GM21526 (cell line): ENCODE data around the gene DNLZ.
"Not testable (repeated sequence)": the region's sequence is repeated elsewhere in the genome, so short reads cannot be mapped to it uniquely, and the experiment has no call there.

Experiments
- ATAC-seq: cut with Tn5 transposase; IDR thresholded peaks from one replicate; pipeline ENCODE4 v1.9.1; 2021; ENCODE audit warnings: moderate library complexity; ENCODE audit not compliant: unreplicated experiment, low FRiP score

Gene DNLZ

GRCh38 chr9:136320972-136321371 lies 42.6 kb downstream of the DNLZ start:
- ATAC-seq = not testable (repeated sequence)

- ATAC-seq = not testable (repeated sequence)
These were observed 43.6 kb downstream of the DNLZ start for GRCh38 chr9:136319955-136320354.

- ATAC-seq = not testable (repeated sequence)
These were observed 44.3 kb downstream of the DNLZ start for GRCh38 chr9:136319244-136319643.

DNA sequence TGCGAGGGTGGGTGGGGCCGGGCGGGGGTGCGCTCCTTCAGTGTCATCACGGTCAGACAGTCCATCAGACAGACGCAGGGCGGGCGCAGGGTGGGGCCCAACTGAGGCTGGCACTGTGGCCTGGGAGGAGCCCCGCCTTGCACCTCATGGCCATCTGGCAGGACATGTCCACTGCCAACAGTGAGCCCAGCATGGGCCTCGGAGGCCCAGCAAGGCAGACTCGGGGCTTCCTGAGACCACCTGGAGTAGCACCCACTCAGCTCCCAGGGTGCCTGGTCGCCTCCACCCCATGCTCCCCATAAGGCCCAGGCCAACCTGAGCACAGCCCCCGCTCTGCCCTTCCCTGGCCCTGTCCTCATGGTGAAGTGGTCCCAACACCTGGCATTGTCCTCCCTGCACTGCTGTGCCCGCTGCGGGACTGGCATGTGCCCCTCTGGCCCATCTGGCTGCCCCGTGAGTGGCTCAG lies 44.7 kb downstream of the DNLZ start:
- ATAC-seq = no peak

- ATAC-seq = no peak
These were observed 45.3 kb downstream of the DNLZ start for GRCh38 chr9:136318111-136318775.

DNA sequence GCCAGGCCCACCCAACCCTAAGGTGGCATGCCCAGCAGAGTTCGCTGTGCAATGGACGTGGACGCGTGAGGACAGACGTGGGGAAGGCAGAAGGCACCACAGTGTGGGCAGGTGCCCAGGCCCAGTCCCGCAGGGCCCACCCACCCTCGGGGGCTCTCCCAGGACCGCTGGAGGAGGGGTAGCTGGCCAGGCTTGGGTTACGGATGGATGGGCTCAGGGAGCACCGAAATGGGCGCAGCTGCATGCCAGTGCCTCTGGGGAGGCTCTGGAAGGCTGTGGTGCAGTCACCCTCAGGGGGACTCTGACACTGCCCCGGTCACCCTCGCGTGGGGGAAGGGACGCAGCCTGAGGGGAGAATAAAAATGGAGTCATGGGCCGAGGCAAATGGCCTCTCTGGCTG lies 45.8 kb downstream of the DNLZ start:
- ATAC-seq = no peak

DNA sequence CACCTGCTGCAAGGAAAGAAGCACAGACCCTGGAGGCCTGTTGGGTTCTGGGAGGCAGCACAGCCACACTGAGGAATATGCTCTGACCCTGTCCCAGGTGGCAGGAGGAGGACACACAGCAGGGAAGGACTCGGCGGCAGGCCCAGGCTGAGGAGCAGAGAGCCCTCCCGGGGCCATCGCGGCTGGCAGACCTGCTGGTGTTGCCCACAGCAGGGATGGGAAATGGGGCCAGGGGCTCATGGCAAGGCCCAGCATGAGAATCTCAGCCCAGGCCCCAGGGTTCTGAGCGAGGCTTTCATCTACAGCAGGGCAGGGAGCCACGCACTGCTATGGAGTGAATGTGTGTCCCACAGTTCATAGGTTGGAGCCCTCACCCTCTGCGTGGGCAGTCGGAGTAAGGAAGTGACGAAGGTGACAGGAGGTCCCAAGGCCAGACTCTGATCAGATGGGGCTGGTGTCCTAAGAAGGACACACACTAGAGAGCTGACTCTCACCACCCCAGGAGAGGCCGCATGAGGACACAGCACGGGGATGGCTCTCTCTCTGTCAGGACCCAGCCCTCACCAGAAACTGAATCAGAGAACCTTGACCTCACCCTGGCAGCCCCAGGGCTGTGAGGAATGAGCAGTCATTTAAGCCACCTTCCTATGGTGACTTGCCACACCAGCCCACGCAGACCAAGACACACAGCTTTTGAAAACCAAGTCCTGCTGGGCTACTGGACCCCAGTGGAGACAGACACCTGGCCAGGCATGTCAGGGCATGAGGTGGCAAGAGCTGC lies 46.5 kb downstream of the DNLZ start:
- ATAC-seq = no peak

GRCh38 chr9:136316271-136316751 lies 47.2 kb downstream of the DNLZ start:
- no peak for ATAC-seq

- no peak for ATAC-seq
These were observed 48.6 kb downstream of the DNLZ start for GRCh38 chr9:136314944-136315343.

DNA sequence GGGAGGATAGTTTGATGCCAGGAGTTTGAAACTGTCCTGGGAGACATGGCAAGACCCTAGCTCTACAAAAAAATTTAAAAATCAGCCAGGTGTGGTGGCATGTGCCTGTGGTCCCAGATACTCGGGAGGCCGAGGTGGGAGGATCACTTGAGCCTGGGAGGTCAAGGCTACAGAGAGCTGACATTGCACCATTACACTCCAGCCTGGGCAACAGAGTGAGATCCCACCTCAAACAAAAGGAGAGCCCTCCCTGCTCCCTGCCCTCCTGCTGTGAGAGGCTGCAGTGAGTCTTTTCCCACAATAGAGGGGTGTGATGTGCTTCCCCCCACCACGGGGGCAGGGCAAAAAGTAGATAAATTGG lies 49.5 kb downstream of the DNLZ start:
- no peak for ATAC-seq

DNA sequence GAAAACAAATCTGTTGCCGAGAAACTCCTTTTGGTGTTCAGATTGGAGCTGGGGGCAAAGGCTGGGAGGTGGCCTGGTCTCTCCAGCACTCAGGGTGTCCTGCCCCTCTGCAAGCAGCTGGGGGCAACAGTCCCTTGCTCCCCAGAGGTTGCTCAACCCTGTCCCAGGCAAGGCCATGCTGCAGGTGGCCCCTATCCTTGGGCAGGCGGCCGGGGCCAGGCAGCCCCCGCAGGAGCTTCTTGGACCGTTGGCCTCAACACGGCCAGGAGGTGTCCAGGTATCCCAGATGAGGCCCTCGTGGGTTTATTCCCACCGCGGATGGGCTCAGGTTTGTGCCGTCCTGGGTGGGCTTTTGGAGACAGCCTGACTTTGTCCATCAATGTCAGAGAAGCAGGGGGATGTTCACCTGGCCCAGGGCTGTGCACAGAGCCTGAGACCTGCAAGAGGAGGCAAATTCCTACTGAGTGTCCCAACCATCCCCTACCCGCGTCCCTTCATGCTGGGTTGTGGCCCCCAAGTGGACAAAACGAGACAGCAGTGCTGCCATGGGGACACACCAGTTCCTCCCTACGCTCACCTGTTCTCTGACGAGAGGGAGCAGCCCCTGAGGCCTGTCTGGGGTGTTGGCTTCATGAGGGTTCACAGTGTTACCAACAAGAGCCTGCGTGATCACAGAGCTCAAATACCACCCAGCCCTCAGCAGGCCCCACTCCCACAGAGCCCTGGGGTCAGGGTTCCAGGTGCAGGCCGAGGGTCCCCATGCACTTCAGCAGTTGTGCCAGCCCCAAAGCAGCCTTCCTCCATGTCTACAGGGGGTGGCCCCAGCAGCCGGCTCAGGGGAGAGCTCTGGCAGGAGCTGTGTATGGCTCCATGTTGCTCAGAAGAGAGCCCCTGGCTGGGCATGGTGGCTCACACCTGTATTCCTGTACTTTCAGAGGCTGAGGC lies 50.2 kb downstream of the DNLZ start:
- ATAC-seq = no peak

DNA sequence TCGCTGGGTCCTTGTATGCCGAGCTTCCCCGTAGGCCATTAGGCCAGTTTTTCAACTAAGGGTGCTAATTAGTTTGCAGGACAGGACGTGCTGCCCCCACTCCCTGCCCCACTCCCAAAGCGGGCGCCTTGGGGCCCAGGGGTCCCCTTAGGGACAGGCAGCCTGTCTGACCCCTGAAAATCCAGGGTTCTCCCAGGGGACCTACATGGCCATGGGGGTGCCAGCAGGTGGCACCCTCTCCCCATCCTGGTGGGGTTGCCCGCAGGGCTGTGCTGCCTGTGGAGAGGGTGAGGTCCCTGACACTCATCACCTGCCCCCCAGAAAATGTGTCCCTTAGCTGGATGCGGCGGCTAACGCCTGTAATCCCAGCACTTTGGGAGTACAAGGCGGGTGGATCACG lies 51.1 kb downstream of the DNLZ start:
- ATAC-seq = no peak

- ATAC-seq = no peak
These were observed 51.6 kb downstream of the DNLZ start for GRCh38 chr9:136312009-136312375.

- no peak for ATAC-seq
These were observed 52.2 kb downstream of the DNLZ start for GRCh38 chr9:136311051-136312008.

DNA sequence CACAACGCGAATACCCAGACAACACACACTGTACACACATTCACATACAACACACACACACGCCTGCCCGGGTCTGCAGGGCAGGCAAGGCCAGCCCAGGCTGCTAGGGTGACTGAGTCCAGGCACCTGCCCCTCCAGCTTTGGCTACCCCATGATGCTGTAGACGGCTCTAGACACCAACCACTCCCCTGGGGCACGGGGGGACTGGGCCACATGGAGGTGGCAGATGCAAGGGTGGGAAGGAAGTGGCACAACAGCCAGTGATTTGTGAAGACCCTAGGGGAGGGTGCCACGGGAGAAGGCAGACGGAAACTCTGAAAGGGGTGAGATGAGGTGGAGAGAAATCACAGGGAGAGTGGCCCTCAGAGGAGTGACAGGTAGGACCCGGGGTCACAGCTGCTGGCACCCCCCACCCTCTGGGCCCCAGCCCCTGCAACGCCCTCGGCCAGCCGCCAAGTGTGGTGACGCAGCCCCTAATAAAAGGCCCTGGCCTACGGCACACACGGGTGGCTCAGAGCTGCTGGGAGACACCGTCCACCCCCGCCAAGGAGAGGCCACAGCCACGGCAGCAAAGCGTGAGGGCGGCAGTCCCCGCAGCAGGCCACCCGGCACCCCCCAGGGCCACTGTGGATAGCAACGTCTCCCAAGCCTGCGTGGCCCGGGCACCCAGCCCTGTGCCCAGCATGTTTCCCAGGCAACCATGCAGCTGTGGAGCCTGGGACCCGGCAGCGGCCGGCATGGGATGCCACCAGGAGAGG lies 53.1 kb downstream of the DNLZ start:
- no peak for ATAC-seq

DNA sequence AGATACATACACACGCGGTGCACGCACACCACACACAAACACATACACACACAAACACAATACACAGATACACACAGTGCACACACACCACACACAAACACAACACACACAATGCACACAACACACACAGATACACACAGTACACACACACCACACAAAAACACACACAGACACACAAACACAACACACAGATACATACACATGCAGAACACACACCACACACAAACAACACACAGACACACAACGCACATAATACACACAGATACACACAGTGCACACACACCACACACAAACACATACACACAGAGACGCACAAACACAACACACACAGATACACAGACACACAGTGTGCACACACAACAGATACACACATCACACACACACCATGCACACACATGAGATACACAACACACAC lies 53.7 kb downstream of the DNLZ start:
- ATAC-seq = no peak
